GM12874 (cell line): Measurements from ENCODE around the gene RPL18A.

ENCODE experiments used
- TF ChIP-seq, protein P1 (sequence below): IDR thresholded peaks from 2 replicates; pipeline ENCODE4 v1.5.1; 2011; ENCODE audit warnings: low read depth, mild to moderate bottlenecking, control low read depth, low read length, moderate library complexity; ENCODE audit not compliant: insufficient read depth

Gene RPL18A

DNA sequence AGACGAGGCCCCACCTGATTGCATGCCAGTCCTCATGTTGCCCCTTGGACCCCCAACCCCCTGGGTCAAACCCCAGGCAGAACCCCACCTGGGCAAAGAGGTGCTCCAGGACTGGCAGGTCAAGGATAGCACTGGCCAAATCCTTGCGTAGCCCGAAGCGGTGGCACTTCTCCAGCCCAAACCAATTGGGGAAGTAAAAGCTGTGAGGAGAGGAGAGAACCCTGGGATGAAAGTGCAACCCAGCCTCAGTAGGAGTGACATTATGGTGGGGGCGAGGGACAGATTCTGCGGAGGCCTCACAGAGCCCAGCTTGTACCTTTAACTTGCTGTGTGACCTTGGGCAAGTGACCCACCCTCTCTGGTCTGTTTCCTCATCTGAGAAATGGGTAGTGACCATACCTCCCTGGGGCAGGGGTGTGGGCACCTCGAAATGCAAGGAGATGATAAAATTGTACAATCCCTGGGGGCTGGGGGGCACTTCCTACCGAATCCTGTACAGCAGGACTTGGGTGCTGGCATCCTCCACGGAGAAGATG, 16.4 kb upstream of the RPL18A start:
- TF ChIP-seq, protein P1, sequence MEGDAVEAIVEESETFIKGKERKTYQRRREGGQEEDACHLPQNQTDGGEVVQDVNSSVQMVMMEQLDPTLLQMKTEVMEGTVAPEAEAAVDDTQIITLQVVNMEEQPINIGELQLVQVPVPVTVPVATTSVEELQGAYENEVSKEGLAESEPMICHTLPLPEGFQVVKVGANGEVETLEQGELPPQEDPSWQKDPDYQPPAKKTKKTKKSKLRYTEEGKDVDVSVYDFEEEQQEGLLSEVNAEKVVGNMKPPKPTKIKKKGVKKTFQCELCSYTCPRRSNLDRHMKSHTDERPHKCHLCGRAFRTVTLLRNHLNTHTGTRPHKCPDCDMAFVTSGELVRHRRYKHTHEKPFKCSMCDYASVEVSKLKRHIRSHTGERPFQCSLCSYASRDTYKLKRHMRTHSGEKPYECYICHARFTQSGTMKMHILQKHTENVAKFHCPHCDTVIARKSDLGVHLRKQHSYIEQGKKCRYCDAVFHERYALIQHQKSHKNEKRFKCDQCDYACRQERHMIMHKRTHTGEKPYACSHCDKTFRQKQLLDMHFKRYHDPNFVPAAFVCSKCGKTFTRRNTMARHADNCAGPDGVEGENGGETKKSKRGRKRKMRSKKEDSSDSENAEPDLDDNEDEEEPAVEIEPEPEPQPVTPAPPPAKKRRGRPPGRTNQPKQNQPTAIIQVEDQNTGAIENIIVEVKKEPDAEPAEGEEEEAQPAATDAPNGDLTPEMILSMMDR = no peak

DNA sequence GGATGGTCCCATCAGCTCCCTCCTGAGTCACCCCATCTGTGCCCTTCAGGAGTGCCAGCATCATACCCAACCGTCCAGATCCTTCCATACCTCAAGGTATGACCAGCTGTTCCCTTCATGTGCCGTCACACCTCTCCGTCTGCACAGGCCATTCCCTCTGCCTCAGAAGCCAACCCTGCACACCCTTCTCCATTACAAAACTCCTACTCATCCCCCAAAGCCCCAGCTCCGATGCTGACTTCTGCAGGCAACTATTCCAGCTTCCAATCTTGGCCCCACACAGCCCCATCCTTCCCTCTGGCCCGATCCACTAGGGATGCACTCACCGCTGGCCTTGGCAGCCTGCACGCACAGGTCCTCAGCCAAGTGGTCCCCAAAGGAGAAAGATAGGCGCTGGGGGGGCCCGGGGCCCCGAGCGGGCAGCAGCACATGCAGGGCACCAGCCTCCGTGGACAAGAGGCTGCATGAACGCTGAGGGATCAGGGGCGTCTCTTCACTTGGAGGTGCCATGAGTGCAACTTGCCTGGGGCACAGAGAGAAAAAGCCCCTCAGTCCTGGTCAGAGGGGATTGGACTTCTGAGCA, 15.7 kb upstream of the RPL18A start:
- TF ChIP-seq, protein P1 = no peak

DNA sequence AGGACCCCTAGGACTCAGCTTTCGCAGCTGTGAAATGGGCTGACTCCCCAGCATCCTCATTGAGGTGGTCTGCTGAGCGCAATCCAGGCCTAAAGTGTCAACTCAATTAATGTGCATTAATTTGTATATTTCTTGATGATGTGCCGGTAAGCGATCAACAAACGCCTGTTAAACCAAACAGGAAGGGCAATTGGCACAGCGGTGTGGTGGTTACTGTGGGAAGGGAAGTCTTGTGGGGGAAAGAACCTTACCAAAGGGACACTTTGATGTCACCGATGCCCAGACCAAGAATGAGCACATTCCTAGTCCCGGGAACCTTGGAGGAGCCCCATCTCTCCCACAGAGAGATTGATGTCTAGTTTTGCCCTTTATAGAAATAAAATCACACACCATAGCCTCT, 13.6 kb upstream of the RPL18A start:
- TF ChIP-seq, protein P1 = no peak

DNA sequence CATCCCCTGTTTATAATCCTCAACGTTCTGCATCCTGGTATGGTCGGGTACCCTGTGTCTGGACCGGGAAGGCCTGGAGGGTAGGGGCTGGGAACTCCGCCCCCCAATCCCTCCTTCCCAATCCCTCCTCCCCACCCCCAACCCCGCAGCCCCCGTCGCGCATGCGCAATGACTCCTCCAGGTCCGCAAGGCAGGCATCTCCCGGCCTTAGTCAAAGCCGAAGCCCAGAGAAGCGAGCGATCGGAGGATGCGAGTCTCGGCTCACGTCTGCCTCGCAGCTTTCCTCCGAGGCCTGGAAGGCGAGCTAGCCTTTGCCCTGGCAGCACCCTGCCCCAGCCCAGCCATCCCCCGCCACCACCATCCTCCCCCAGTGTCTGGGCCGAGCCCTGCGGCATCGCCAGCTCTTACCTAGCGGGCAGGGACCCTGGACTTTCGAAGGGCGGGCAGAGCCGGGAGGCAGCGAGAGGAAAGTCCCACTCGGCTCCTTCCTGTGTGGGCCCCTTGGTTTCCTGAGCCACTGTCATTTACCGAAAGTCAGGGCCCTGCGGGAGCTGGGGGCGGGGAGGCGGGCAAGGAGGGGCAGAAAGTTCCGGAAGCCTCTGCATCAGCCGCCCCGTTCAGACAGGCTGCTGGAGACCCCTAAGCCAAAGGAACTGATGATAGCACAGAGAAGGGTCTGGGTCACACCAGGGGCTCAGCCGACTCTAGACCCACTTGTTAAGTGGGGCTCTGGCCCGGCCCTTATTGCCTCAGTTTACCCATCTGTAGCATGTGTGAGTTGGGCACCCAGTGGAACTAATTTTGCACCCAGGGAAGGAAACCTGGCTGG, 12.0 kb upstream of the RPL18A start, which contains the start of gene JAK3:
JAK3 (minus strand) TSS at position 445 of the 829 bp plus-strand sequence. CDS start 3,565 bp downstream, outside the sequence.
- TF ChIP-seq, protein P1 = no peak

DNA sequence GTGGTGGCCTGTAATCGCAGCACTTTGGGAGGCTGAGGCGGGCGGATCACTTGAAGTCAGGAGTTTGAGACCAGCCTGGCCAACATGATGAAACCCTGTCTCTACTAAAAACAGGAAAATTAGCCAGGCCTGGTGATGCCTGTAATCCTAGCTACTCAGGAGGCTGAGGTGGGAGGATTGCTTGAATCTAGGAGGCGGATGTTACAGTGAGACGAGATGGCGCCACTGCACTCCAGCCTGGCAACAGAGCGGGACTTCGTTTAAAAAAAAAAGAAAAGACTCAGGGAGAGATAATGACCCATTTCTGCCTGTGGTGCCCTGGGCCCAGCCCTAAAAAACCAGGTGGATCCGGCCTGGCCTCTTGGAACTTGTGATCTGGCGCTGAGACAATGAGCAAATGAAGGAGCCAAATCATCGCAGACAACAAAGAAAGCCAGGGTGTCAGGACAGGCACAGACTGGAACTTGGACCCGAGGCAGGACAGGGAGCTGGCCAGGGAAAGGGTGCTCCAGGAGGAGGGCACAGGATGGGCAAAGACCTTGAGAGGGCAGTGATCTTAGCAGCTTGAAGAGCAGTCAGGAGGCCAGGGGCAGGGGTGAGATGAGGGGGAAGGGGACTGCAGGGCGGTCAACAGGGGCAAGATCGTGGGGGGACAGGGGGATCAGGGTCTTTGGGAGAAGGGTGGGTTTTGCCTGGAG, 11.0 kb upstream of the RPL18A start:
- TF ChIP-seq, protein P1 = no peak

DNA sequence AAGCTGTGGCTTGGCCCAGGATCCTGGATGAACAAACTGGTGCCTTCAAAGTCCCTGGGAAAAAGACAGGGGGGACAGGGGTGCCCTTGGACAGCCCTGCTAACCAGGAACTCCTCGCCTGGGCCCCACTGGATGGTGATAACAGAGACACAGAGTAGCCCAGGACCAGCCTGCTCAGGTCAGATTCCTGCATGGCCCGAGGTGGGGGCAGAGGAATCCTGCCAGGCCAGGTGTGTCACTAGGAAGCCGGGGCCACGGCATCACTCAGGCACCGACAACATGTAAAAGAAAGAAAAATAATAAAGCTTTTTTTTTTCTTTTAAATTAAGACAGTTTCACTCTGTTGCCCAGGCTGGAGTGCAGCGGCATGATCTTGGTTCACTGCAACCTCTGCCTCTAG, 5.6 kb upstream of the RPL18A start:
- TF ChIP-seq, protein P1 = no peak
